ENCODE data around the gene NEUROG1.

NEUROG1 gene

GRCh38 chr5:135571066-135571609 lies 35.4 kb upstream of the NEUROG1 start:
- Histone ChIP-seq H3K9ac (ENCODE audit: low read depth, low read length) (no peak overlapping the region), H3K36me3 (ENCODE audit: insufficient read depth, low read length) (no peaks in the 10 kb centered on the region), H3K4me3 (ENCODE audit: low read length) (no peak overlapping the region), H3K27ac (ENCODE audit: low read depth, low read length) (no peak overlapping the region), H3K9me3 (ENCODE audit: insufficient read depth, low read depth, low read length) (no peaks in the 10 kb centered on the region), H3K27me3 (ENCODE audit: insufficient read depth, low read length) (peaks cover 16% of the 10 kb centered on the region), H3K4me1 (ENCODE audit: insufficient read depth, low read length) (0 out of 2 replicates have a peak, but pooled peaks cover 4% of the 10 kb centered on the region)
- WGBS, result 89% methylated on average over 10 of the region's 10 CpGs

GRCh38 chr5:135570453-135570764 lies 34.6 kb upstream of the NEUROG1 start:
- H3K9ac ChIP-seq (ENCODE audit: low read depth, low read length), result no peak overlapping the region
- H3K4me3 ChIP-seq (ENCODE audit: low read length), result no peak overlapping the region
- 71% methylated on average over 3 of the region's 3 CpGs for WGBS
- H3K9me3 ChIP-seq (ENCODE audit: insufficient read depth, low read depth, low read length), result no peaks in the 10 kb centered on the region
- peaks cover 16% of the 10 kb centered on the region for H3K27me3 ChIP-seq (ENCODE audit: insufficient read depth, low read length)
- H3K36me3 ChIP-seq (ENCODE audit: insufficient read depth, low read length), result no peaks in the 10 kb centered on the region
- peaks cover 6% of the 10 kb centered on the region for H3K4me1 ChIP-seq (ENCODE audit: insufficient read depth, low read length)
- no peak overlapping the region for H3K27ac ChIP-seq (ENCODE audit: low read depth, low read length)

- 57% methylated on average over 10 of the region's 10 CpGs for WGBS
Measured at GRCh38 chr5:135569755-135570452, 34.1 kb upstream of the NEUROG1 start.

GRCh38 chr5:135568923-135569360 lies 33.2 kb upstream of the NEUROG1 start:
- peaks cover 19% of the 10 kb centered on the region for H3K4me1 ChIP-seq (ENCODE audit: insufficient read depth, low read length)
- H3K9ac ChIP-seq (ENCODE audit: low read depth, low read length), result no peak overlapping the region
- no peak overlapping the region for H3K27ac ChIP-seq (ENCODE audit: low read depth, low read length)
- WGBS, result 93% methylated on average over 5 of the region's 5 CpGs
- H3K27me3 ChIP-seq (ENCODE audit: insufficient read depth, low read length), result peaks cover 25% of the 10 kb centered on the region
- no peaks in the 10 kb centered on the region for H3K9me3 ChIP-seq (ENCODE audit: insufficient read depth, low read depth, low read length)
- no peak overlapping the region for H3K4me3 ChIP-seq (ENCODE audit: low read length)
- H3K36me3 ChIP-seq (ENCODE audit: insufficient read depth, low read length), result no peaks in the 10 kb centered on the region

More at GRCh38 chr5:135569755-135570452, 34.1 kb upstream of the NEUROG1 start:
- Histone ChIP-seq H3K36me3 (ENCODE audit: insufficient read depth, low read length) (no peaks in the 10 kb centered on the region), H3K27me3 (ENCODE audit: insufficient read depth, low read length) (peaks cover 16% of the 10 kb centered on the region), H3K9ac (ENCODE audit: low read depth, low read length) (no peak overlapping the region), H3K4me3 (ENCODE audit: low read length) (no peak overlapping the region), H3K4me1 (ENCODE audit: insufficient read depth, low read length) (peaks cover 12% of the 10 kb centered on the region), H3K27ac (ENCODE audit: low read depth, low read length) (no peak overlapping the region), H3K9me3 (ENCODE audit: insufficient read depth, low read depth, low read length) (no peaks in the 10 kb centered on the region)

GRCh38 chr5:135568246-135568645 lies 32.5 kb upstream of the NEUROG1 start:
- H3K27ac ChIP-seq (ENCODE audit: low read depth, low read length), result no peak overlapping the region
- peaks cover 29% of the 10 kb centered on the region for H3K27me3 ChIP-seq (ENCODE audit: insufficient read depth, low read length)
- no peaks in the 10 kb centered on the region for H3K36me3 ChIP-seq (ENCODE audit: insufficient read depth, low read length)
- H3K4me3 ChIP-seq (ENCODE audit: low read length), result no peak overlapping the region
- H3K9ac ChIP-seq (ENCODE audit: low read depth, low read length), result no peak overlapping the region
- H3K4me1 ChIP-seq (ENCODE audit: insufficient read depth, low read length), result peaks cover 19% of the 10 kb centered on the region
- no peaks in the 10 kb centered on the region for H3K9me3 ChIP-seq (ENCODE audit: insufficient read depth, low read depth, low read length)
- 92% methylated on average over 6 of the region's 6 CpGs for WGBS

- WGBS, result 73% methylated on average over 4 of the region's 4 CpGs
- Histone ChIP-seq H3K36me3 (ENCODE audit: insufficient read depth, low read length) (no peaks in the 10 kb centered on the region), H3K27ac (ENCODE audit: low read depth, low read length) (no peak overlapping the region), H3K4me3 (ENCODE audit: low read length) (no peak overlapping the region), H3K27me3 (ENCODE audit: insufficient read depth, low read length) (peaks cover 31% of the 10 kb centered on the region), H3K9ac (ENCODE audit: low read depth, low read length) (no peak overlapping the region), H3K9me3 (ENCODE audit: insufficient read depth, low read depth, low read length) (no peaks in the 10 kb centered on the region), H3K4me1 (ENCODE audit: insufficient read depth, low read length) (peaks cover 19% of the 10 kb centered on the region)
Measured at GRCh38 chr5:135567661-135568060, 31.9 kb upstream of the NEUROG1 start.

- Histone ChIP-seq H3K9me3 (ENCODE audit: insufficient read depth, low read depth, low read length) (no peaks in the 10 kb centered on the region), H3K9ac (ENCODE audit: low read depth, low read length) (no peak overlapping the region), H3K36me3 (ENCODE audit: insufficient read depth, low read length) (no peaks in the 10 kb centered on the region), H3K27me3 (ENCODE audit: insufficient read depth, low read length) (peaks cover 37% of the 10 kb centered on the region), H3K4me1 (ENCODE audit: insufficient read depth, low read length) (peaks cover 19% of the 10 kb centered on the region), H3K27ac (ENCODE audit: low read depth, low read length) (no peak overlapping the region), H3K4me3 (ENCODE audit: low read length) (no peak overlapping the region)
- 89% methylated on average over 16 of the region's 16 CpGs for WGBS
Measured at GRCh38 chr5:135566422-135567400, 30.9 kb upstream of the NEUROG1 start.

- 38% methylated on average over 16 of the region's 16 CpGs for WGBS
- H3K9ac ChIP-seq (ENCODE audit: low read depth, low read length), result no peak overlapping the region
- no peaks in the 10 kb centered on the region for H3K9me3 ChIP-seq (ENCODE audit: insufficient read depth, low read depth, low read length)
- H3K36me3 ChIP-seq (ENCODE audit: insufficient read depth, low read length), result no peaks in the 10 kb centered on the region
- peaks cover 19% of the 10 kb centered on the region for H3K4me1 ChIP-seq (ENCODE audit: insufficient read depth, low read length)
- H3K27ac ChIP-seq (ENCODE audit: low read depth, low read length), result peak overlapping the region; percentile 39; the same call in 1 of the 2 replicates
- no peak overlapping the region for H3K4me3 ChIP-seq (ENCODE audit: low read length)
- peaks cover 44% of the 10 kb centered on the region for H3K27me3 ChIP-seq (ENCODE audit: insufficient read depth, low read length)
Measured at GRCh38 chr5:135565725-135566421, 30.1 kb upstream of the NEUROG1 start.

- Histone ChIP-seq H3K4me1 (ENCODE audit: insufficient read depth, low read length) (peaks cover 19% of the 10 kb centered on the region), H3K27me3 (ENCODE audit: insufficient read depth, low read length) (peaks cover 44% of the 10 kb centered on the region), H3K36me3 (ENCODE audit: insufficient read depth, low read length) (no peaks in the 10 kb centered on the region), H3K27ac (ENCODE audit: low read depth, low read length) (peak overlapping the region; percentile 39; the same call in 1 of the 2 replicates), H3K9me3 (ENCODE audit: insufficient read depth, low read depth, low read length) (no peaks in the 10 kb centered on the region), H3K4me3 (ENCODE audit: low read length) (no peak overlapping the region), H3K9ac (ENCODE audit: low read depth, low read length) (no peak overlapping the region)
- WGBS, result 27% methylated on average over 6 of the region's 6 CpGs
Measured at GRCh38 chr5:135565266-135565665, 29.5 kb upstream of the NEUROG1 start.

GRCh38 chr5:135564331-135564730 lies 28.6 kb upstream of the NEUROG1 start:
- H3K27ac ChIP-seq (ENCODE audit: low read depth, low read length), result no peak overlapping the region
- no peaks in the 10 kb centered on the region for H3K9me3 ChIP-seq (ENCODE audit: insufficient read depth, low read depth, low read length)
- no peak overlapping the region for H3K4me3 ChIP-seq (ENCODE audit: low read length)
- 55% methylated on average over 5 of the region's 5 CpGs for WGBS
- no peaks in the 10 kb centered on the region for H3K36me3 ChIP-seq (ENCODE audit: insufficient read depth, low read length)
- peaks cover 45% of the 10 kb centered on the region for H3K27me3 ChIP-seq (ENCODE audit: insufficient read depth, low read length)
- peaks cover 19% of the 10 kb centered on the region for H3K4me1 ChIP-seq (ENCODE audit: insufficient read depth, low read length)
- H3K9ac ChIP-seq (ENCODE audit: low read depth, low read length), result no peak overlapping the region

Measured in HUES64 (cell line).